PC-3 (cell line): Measurements from ENCODE around the gene GSG1.

ENCODE experiments used
- CTCF ChIP-seq: fragments of 300-600 bp; sonication (generic); conservative IDR thresholded peaks from 2 replicates; pipeline ENCODE4 v1.5.1; 2017; ENCODE audit warnings: antibody characterized with exemption, low read depth, mild to moderate bottlenecking, low read length
- EZH2 ChIP-seq: fragments of 300-600 bp; sonication (generic); IDR thresholded peaks from one replicate; pipeline ENCODE4 v1.6.1; 2017; ENCODE audit warnings: antibody characterized with exemption, mild to moderate bottlenecking, low read length; ENCODE audit not compliant: unreplicated experiment
- EZH2phosphoT487 ChIP-seq: fragments of 300-600 bp; sonication (generic); IDR thresholded peaks from 2 replicates; pipeline ENCODE4 v1.6.1; 2018; ENCODE audit warnings: mild to moderate bottlenecking, antibody characterized with exemption, low read length, borderline replicate concordance

GRCh38 chr12:13075786-13076570 is 27.5 kb downstream of the GSG1 start:
- no peak for TF ChIP-seq CTCF
- TF ChIP-seq EZH2: no peak
- TF ChIP-seq EZH2phosphoT487: no peak
